Measurements from ENCODE around the gene NXF1. TPM values are rescaled to one million over a fixed set of nuclear protein-coding genes. Genes with fewer than 3 reads are reported as not detected.

Gene NXF1
- total and polyA plus RNA-seq, 2 of the 8 experiments (the other 6 are each of a cell fraction or from before 2014, with no cell fraction given) = 48.1 to 49.8 TPM

DNA sequence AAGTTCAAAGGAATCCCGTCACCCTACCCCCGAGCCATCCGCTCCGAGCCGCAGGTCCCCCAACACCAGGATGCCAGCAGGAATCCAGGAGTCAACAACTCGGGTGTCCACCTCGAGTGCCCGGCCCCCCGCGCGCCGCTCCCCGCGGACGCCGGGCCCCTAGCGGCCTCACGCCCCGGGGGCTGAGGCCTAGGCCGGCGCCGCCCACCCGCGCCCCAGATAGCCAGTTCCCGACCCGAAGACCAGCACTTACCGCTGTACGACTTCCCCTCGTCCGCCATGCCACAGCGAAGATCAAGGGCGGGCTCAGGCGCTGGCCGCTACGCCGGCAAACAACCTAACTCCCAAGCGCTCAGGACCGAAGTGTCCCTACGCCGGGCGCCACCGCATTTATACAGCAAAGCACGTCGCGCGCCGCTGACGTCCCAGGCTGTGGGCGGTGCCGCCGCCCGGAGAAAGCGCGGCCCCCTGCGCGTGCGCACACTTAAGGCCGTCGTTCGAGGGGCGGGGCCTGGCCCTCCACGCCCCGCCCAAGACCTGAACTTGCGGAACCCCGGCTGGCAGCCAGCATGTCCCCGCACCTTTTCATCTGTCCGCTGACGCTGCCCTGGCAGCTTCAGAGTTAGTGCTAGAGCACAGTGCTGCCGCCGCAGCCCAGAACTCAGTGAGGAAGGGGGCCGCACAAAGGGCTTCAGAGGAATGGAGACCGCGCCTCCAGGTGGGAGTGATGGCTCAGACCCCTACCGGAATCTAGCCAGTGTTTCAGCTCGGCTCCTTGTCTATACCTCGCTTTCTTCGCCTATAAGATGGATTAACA, at the start of gene NXF1 (continued):
- TF ChIP-seq POLR2A (IDR thresholded peaks at IDR 0.05; ENCODE audit: control extremely low read depth in 1 of 2, low read depth in 2 of 2, low read length in 2 of 2) = peak; percentile 100
- no peak for TF ChIP-seq MAFK (IDR thresholded peaks at IDR 0.05; ENCODE audit: low read depth, low read length)
- TF ChIP-seq EP300 (IDR thresholded peaks at IDR 0.05; ENCODE audit: borderline replicate concordance in 1 of 2, low read depth in 2 of 2, low read length in 2 of 2) = peak in 1 of 2 experiments; percentile 65; a peak in 1 of 3 replicates
- TF ChIP-seq BACH1 (IDR thresholded peaks at IDR 0.05; ENCODE audit: low read length) = no peak
- TF ChIP-seq POU5F1 (IDR thresholded peaks at IDR 0.05; ENCODE audit: low read depth, low read length) = no peak
- TF ChIP-seq KDM5A (IDR thresholded peaks at IDR 0.05; ENCODE audit: low read length) = no peak
- TF ChIP-seq KDM4A (IDR thresholded peaks at IDR 0.05; ENCODE audit: low read depth, low read length, severe bottlenecking) = peak; percentile 99
- TF ChIP-seq CTBP2 (IDR thresholded peaks at IDR 0.05; ENCODE audit: borderline replicate concordance, insufficient read depth, insufficient read length, low read length) = no peak
- peak; percentile 70; the same call in 1 of the 2 replicates for TF ChIP-seq YY1 (IDR thresholded peaks at IDR 0.05; ENCODE audit: low read depth, low read length)
- no peak for TF ChIP-seq JUN (IDR thresholded peaks at IDR 0.05; ENCODE audit: low read depth, low read length)
- TF ChIP-seq RNF2 (IDR thresholded peaks at IDR 0.05; ENCODE audit: borderline replicate concordance, low read depth, low read length, missing control alignments, poor library complexity, severe bottlenecking) = no peak
- no peak for TF ChIP-seq CBX5 (IDR thresholded peaks at IDR 0.05; ENCODE audit: low read depth, low read length)
- TF ChIP-seq KDM1A (IDR thresholded peaks at IDR 0.05; ENCODE audit: borderline replicate concordance, low read length) = no peak
- TF ChIP-seq TCF12 (IDR thresholded peaks at IDR 0.05; ENCODE audit: low read depth, low read length) = no peak
- TF ChIP-seq ZNF274 (IDR thresholded peaks at IDR 0.05; ENCODE audit: borderline replicate concordance, extremely low read depth, low read length) = no peak
- peak; percentile 99 for TF ChIP-seq CREB1 (IDR thresholded peaks at IDR 0.05)
- TF ChIP-seq SP2 (IDR thresholded peaks at IDR 0.05; ENCODE audit: low read length) = no peak
- peak; percentile 96 for TF ChIP-seq GTF2F1 (IDR thresholded peaks at IDR 0.05; ENCODE audit: borderline replicate concordance, low read depth, low read length)
- TF ChIP-seq GABPA (IDR thresholded peaks at IDR 0.05; ENCODE audit: borderline replicate concordance, insufficient read depth, low read length) = 0 out of 2 replicates have a peak, but pooled peaks have one; percentile 17
- 0 out of 2 replicates have a peak, but pooled peaks have one; percentile 13 for TF ChIP-seq JUND (IDR thresholded peaks at IDR 0.05; ENCODE audit: low read length)
- TF ChIP-seq NRF1 (IDR thresholded peaks at IDR 0.05; ENCODE audit: low read depth, low read length) = peak; percentile 82
- no peak for TF ChIP-seq RFX5 (IDR thresholded peaks at IDR 0.05; ENCODE audit: borderline replicate concordance, low read depth, low read length)
- no peak for TF ChIP-seq HDAC6 (IDR thresholded peaks at IDR 0.05; ENCODE audit: low read depth, low read length)
- no peak for TF ChIP-seq SUZ12 (IDR thresholded peaks at IDR 0.05; ENCODE audit: low read length)
- TF ChIP-seq SIX5 (IDR thresholded peaks at IDR 0.05; ENCODE audit: low read depth, low read length) = no peak

Data from H1 (cell line).